Measurements from ENCODE around the gene DPYSL4. TPM values are rescaled to one million over a fixed set of nuclear protein-coding genes. Genes with fewer than 3 reads are reported as not detected.

The DPYSL4 gene
- total RNA-seq, 5 donors from 2014 or later (not counting 1 experiment from before 2014, with no cell fraction given): 0.66 to 3.9 (median 3.2) TPM

- Histone ChIP-seq H3K27ac (ENCODE audit: low read length) (no peak overlapping the region), H3K27me3 (replicated peaks in 1 of 2; ENCODE audit: control insufficient read depth in 2 of 2, extremely low read depth in 1 of 2, insufficient read depth in 2 of 2, low read length in 1 of 2) (no peaks in the 10 kb centered on the region), H3K4me3 (ENCODE audit: control insufficient read depth in 1 of 2, extremely low read depth in 1 of 2, low read length in 1 of 2) (no peak overlapping the region), H3K4me1 (ENCODE audit: control insufficient read depth in 1 of 2, extremely low read depth in 1 of 2, insufficient read depth in 2 of 2, low read length in 2 of 2) (no peaks in the 10 kb centered on the region), H3K9me3 (no peaks in the 10 kb centered on the region), H3K36me3 (ENCODE audit: control insufficient read depth in 2 of 2, extremely low read depth in 1 of 2, insufficient read depth in 1 of 2, low read length in 1 of 2) (no peaks in the 10 kb centered on the region)
- Mint-ChIP-seq H3K27ac (no peak overlapping the region), H3K4me3 (no peak overlapping the region), H3K36me3 (no peaks in the 10 kb centered on the region), H3K9me3 (no peaks in the 10 kb centered on the region), H3K4me1 (no peaks in the 10 kb centered on the region), H3K27me3 (no peaks in the 10 kb centered on the region)
- ChIA-PET POLR2A (no interaction called here), CTCF (no interaction called here)
- WGBS (ENCODE audit: insufficient coverage): 85% methylated on average over 10 of the region's 15 CpGs
- no peak for DNase-seq
- no peak for ATAC-seq (replicated peaks in 1 of 4)
Observed at GRCh38 chr10:132240156-132240555, 53.4 kb downstream of the DPYSL4 start.

GRCh38 chr10:132240581-132240980, 53.8 kb downstream of the DPYSL4 start:
- DNase-seq (no peak), ATAC-seq (replicated peaks in 1 of 4) (no peak)
- Mint-ChIP-seq H3K9me3 (no peaks in the 10 kb centered on the region), H3K4me1 (no peaks in the 10 kb centered on the region), H3K4me3 (no peak overlapping the region), H3K36me3 (no peaks in the 10 kb centered on the region), H3K27ac (no peak overlapping the region), H3K27me3 (no peaks in the 10 kb centered on the region)
- no peak overlapping the region for H3K27ac ChIP-seq (ENCODE audit: low read length)
- 91% methylated on average over 8 of the region's 16 CpGs for WGBS (ENCODE audit: insufficient coverage)
- ChIA-PET CTCF (no interaction called here), POLR2A (no interaction called here)
- H3K4me1 ChIP-seq (ENCODE audit: control insufficient read depth in 1 of 2, extremely low read depth in 1 of 2, insufficient read depth in 2 of 2, low read length in 2 of 2): no peaks in the 10 kb centered on the region
- no peaks in the 10 kb centered on the region for H3K9me3 ChIP-seq
- H3K27me3 ChIP-seq (replicated peaks in 1 of 2; ENCODE audit: control insufficient read depth in 2 of 2, extremely low read depth in 1 of 2, insufficient read depth in 2 of 2, low read length in 1 of 2): no peaks in the 10 kb centered on the region
- no peaks in the 10 kb centered on the region for H3K36me3 ChIP-seq (ENCODE audit: control insufficient read depth in 2 of 2, extremely low read depth in 1 of 2, insufficient read depth in 1 of 2, low read length in 1 of 2)
- H3K4me3 ChIP-seq (ENCODE audit: control insufficient read depth in 1 of 2, extremely low read depth in 1 of 2, low read length in 1 of 2): no peak overlapping the region

GRCh38 chr10:132241086-132241485, 54.3 kb downstream of the DPYSL4 start:
- ATAC-seq (replicated peaks in 1 of 4) (no peak), DNase-seq (no peak)
- no peaks in the 10 kb centered on the region for H3K9me3 ChIP-seq
- POLR2A ChIA-PET: no interaction called here
- CTCF ChIA-PET: no interaction called here
- no peak overlapping the region for H3K4me3 Mint-ChIP-seq
- H3K27me3 Mint-ChIP-seq: no peaks in the 10 kb centered on the region
- no peaks in the 10 kb centered on the region for H3K36me3 ChIP-seq (ENCODE audit: control insufficient read depth in 2 of 2, extremely low read depth in 1 of 2, insufficient read depth in 1 of 2, low read length in 1 of 2)
- H3K9me3 Mint-ChIP-seq: no peaks in the 10 kb centered on the region
- H3K4me3 ChIP-seq (ENCODE audit: control insufficient read depth in 1 of 2, extremely low read depth in 1 of 2, low read length in 1 of 2): no peak overlapping the region
- no peaks in the 10 kb centered on the region for H3K27me3 ChIP-seq (replicated peaks in 1 of 2; ENCODE audit: control insufficient read depth in 2 of 2, extremely low read depth in 1 of 2, insufficient read depth in 2 of 2, low read length in 1 of 2)
- no peak overlapping the region for H3K27ac Mint-ChIP-seq
- no peaks in the 10 kb centered on the region for H3K36me3 Mint-ChIP-seq
- H3K4me1 ChIP-seq (ENCODE audit: control insufficient read depth in 1 of 2, extremely low read depth in 1 of 2, insufficient read depth in 2 of 2, low read length in 2 of 2): no peaks in the 10 kb centered on the region
- no peaks in the 10 kb centered on the region for H3K4me1 Mint-ChIP-seq
- no peak overlapping the region for H3K27ac ChIP-seq (ENCODE audit: low read length)
- 79% methylated on average over 12 of the region's 13 CpGs for WGBS (ENCODE audit: insufficient coverage)

- no peaks in the 10 kb centered on the region for H3K9me3 Mint-ChIP-seq
- H3K4me1 Mint-ChIP-seq: no peaks in the 10 kb centered on the region
- WGBS (ENCODE audit: insufficient coverage): 89% methylated on average over 14 of the region's 15 CpGs
- no peaks in the 10 kb centered on the region for H3K27me3 Mint-ChIP-seq
- Histone ChIP-seq H3K9me3 (no peaks in the 10 kb centered on the region), H3K36me3 (ENCODE audit: control insufficient read depth in 2 of 2, extremely low read depth in 1 of 2, insufficient read depth in 1 of 2, low read length in 1 of 2) (no peaks in the 10 kb centered on the region), H3K4me1 (ENCODE audit: control insufficient read depth in 1 of 2, extremely low read depth in 1 of 2, insufficient read depth in 2 of 2, low read length in 2 of 2) (no peaks in the 10 kb centered on the region), H3K4me3 (ENCODE audit: control insufficient read depth in 1 of 2, extremely low read depth in 1 of 2, low read length in 1 of 2) (no peak overlapping the region), H3K27me3 (replicated peaks in 1 of 2; ENCODE audit: control insufficient read depth in 2 of 2, extremely low read depth in 1 of 2, insufficient read depth in 2 of 2, low read length in 1 of 2) (no peaks in the 10 kb centered on the region), H3K27ac (ENCODE audit: low read length) (no peak overlapping the region)
- CTCF ChIA-PET: no interaction called here
- DNase-seq (no peak), ATAC-seq (replicated peaks in 1 of 4) (no peak)
- H3K36me3 Mint-ChIP-seq: no peaks in the 10 kb centered on the region
- H3K27ac Mint-ChIP-seq: no peak overlapping the region
- H3K4me3 Mint-ChIP-seq: no peak overlapping the region
- POLR2A ChIA-PET: no interaction called here
Observed at GRCh38 chr10:132241496-132241895, 54.7 kb downstream of the DPYSL4 start.

- ChIA-PET CTCF (no interaction called here), POLR2A (no interaction called here)
- Histone ChIP-seq H3K9me3 (no peaks in the 10 kb centered on the region), H3K27me3 (replicated peaks in 1 of 2; ENCODE audit: control insufficient read depth in 2 of 2, extremely low read depth in 1 of 2, insufficient read depth in 2 of 2, low read length in 1 of 2) (no peaks in the 10 kb centered on the region), H3K36me3 (ENCODE audit: control insufficient read depth in 2 of 2, extremely low read depth in 1 of 2, insufficient read depth in 1 of 2, low read length in 1 of 2) (no peaks in the 10 kb centered on the region), H3K27ac (ENCODE audit: low read length) (no peak overlapping the region), H3K4me3 (ENCODE audit: control insufficient read depth in 1 of 2, extremely low read depth in 1 of 2, low read length in 1 of 2) (no peak overlapping the region), H3K4me1 (ENCODE audit: control insufficient read depth in 1 of 2, extremely low read depth in 1 of 2, insufficient read depth in 2 of 2, low read length in 2 of 2) (no peaks in the 10 kb centered on the region)
- no peaks in the 10 kb centered on the region for H3K27me3 Mint-ChIP-seq
- 79% methylated on average over 11 of the region's 23 CpGs for WGBS (ENCODE audit: insufficient coverage)
- no peak overlapping the region for H3K4me3 Mint-ChIP-seq
- H3K36me3 Mint-ChIP-seq: no peaks in the 10 kb centered on the region
- no peak overlapping the region for H3K27ac Mint-ChIP-seq
- ATAC-seq (replicated peaks in 1 of 4) (no peak), DNase-seq (no peak)
- no peaks in the 10 kb centered on the region for H3K4me1 Mint-ChIP-seq
- no peaks in the 10 kb centered on the region for H3K9me3 Mint-ChIP-seq
Observed at GRCh38 chr10:132242103-132242840, 55.5 kb downstream of the DPYSL4 start.

GRCh38 chr10:132243141-132243540, 56.4 kb downstream of the DPYSL4 start:
- Histone ChIP-seq H3K27me3 (replicated peaks in 1 of 2; ENCODE audit: control insufficient read depth in 2 of 2, extremely low read depth in 1 of 2, insufficient read depth in 2 of 2, low read length in 1 of 2) (no peaks in the 10 kb centered on the region), H3K9me3 (no peaks in the 10 kb centered on the region), H3K36me3 (ENCODE audit: control insufficient read depth in 2 of 2, extremely low read depth in 1 of 2, insufficient read depth in 1 of 2, low read length in 1 of 2) (no peaks in the 10 kb centered on the region), H3K27ac (ENCODE audit: low read length) (no peak overlapping the region), H3K4me3 (ENCODE audit: control insufficient read depth in 1 of 2, extremely low read depth in 1 of 2, low read length in 1 of 2) (no peak overlapping the region), H3K4me1 (ENCODE audit: control insufficient read depth in 1 of 2, extremely low read depth in 1 of 2, insufficient read depth in 2 of 2, low read length in 2 of 2) (peaks cover 0 to 1% of the 10 kb centered on the region in 2 experiments)
- ChIA-PET CTCF (no interaction called here), POLR2A (no interaction called here)
- no peaks in the 10 kb centered on the region for H3K36me3 Mint-ChIP-seq
- no peaks in the 10 kb centered on the region for H3K9me3 Mint-ChIP-seq
- no peak for ATAC-seq (replicated peaks in 1 of 4)
- no peak overlapping the region for H3K4me3 Mint-ChIP-seq
- no peak overlapping the region for H3K27ac Mint-ChIP-seq
- no peaks in the 10 kb centered on the region for H3K4me1 Mint-ChIP-seq
- 81% methylated on average over 11 of the region's 12 CpGs for WGBS (ENCODE audit: insufficient coverage)
- DNase-seq: no peak
- no peaks in the 10 kb centered on the region for H3K27me3 Mint-ChIP-seq

GRCh38 chr10:132243626-132244025, 56.9 kb downstream of the DPYSL4 start:
- ChIA-PET POLR2A (no interaction called here), CTCF (no interaction called here)
- WGBS (ENCODE audit: insufficient coverage): 95% methylated on average over 11 of the region's 11 CpGs
- Histone ChIP-seq H3K4me1 (ENCODE audit: control insufficient read depth in 1 of 2, extremely low read depth in 1 of 2, insufficient read depth in 2 of 2, low read length in 2 of 2) (peaks cover 0 to 6% of the 10 kb centered on the region in 2 experiments), H3K27ac (ENCODE audit: low read length) (no peak overlapping the region), H3K9me3 (no peaks in the 10 kb centered on the region), H3K27me3 (replicated peaks in 1 of 2; ENCODE audit: control insufficient read depth in 2 of 2, extremely low read depth in 1 of 2, insufficient read depth in 2 of 2, low read length in 1 of 2) (no peaks in the 10 kb centered on the region), H3K4me3 (ENCODE audit: control insufficient read depth in 1 of 2, extremely low read depth in 1 of 2, low read length in 1 of 2) (no peak overlapping the region), H3K36me3 (ENCODE audit: control insufficient read depth in 2 of 2, extremely low read depth in 1 of 2, insufficient read depth in 1 of 2, low read length in 1 of 2) (no peaks in the 10 kb centered on the region)
- no peak for ATAC-seq (replicated peaks in 1 of 4)
- Mint-ChIP-seq H3K27me3 (no peaks in the 10 kb centered on the region), H3K9me3 (no peaks in the 10 kb centered on the region), H3K4me1 (no peaks in the 10 kb centered on the region), H3K36me3 (no peaks in the 10 kb centered on the region), H3K27ac (no peak overlapping the region), H3K4me3 (no peak overlapping the region)
- no peak for DNase-seq
